Glutamatergic neuron (in vitro differentiated cells): ENCODE data around the gene ACTR1A. TPM values are rescaled to one million over a fixed set of nuclear protein-coding genes. Genes with fewer than 3 reads are reported as not detected.

Source experiments
- DNase-seq: peaks from one replicate; pipeline ENCODE4 v3.0.0; 2022
- H3K27ac Mint-ChIP-seq: one replicate; pipeline ENCODE4 v1.8.0; 2020; ENCODE audit warnings: mild to moderate bottlenecking, mixed read lengths, inconsistent platforms; ENCODE audit not compliant: unreplicated experiment
- H3K27me3 Mint-ChIP-seq: one replicate; pipeline ENCODE4 v1.8.0; 2020; ENCODE audit warnings: mild to moderate bottlenecking, moderate library complexity, mixed read lengths, inconsistent platforms; ENCODE audit not compliant: unreplicated experiment
- H3K36me3 Mint-ChIP-seq: one replicate; pipeline ENCODE4 v1.8.0; 2020; ENCODE audit warnings: mild to moderate bottlenecking, mixed read lengths, inconsistent platforms; ENCODE audit not compliant: unreplicated experiment
- H3K4me1 Mint-ChIP-seq: one replicate; pipeline ENCODE4 v1.8.0; 2020; ENCODE audit warnings: mild to moderate bottlenecking, low read depth, mixed read lengths, inconsistent platforms; ENCODE audit not compliant: unreplicated experiment
- H3K4me3 Mint-ChIP-seq: one replicate; pipeline ENCODE4 v1.8.0; 2020; ENCODE audit warnings: mild to moderate bottlenecking, mixed read lengths, inconsistent platforms; ENCODE audit not compliant: unreplicated experiment
- H3K9me3 Mint-ChIP-seq: one replicate; pipeline ENCODE4 v1.8.0; 2020; ENCODE audit warnings: mild to moderate bottlenecking, moderate library complexity, mixed read lengths, inconsistent platforms; ENCODE audit not compliant: unreplicated experiment
- total RNA-seq: library from RNA; stranded (reverse); fragmentation: NEBNext Ultra II Directional; extraction: Animal tissue kit (Norgen Biotek cat#: 25700); gene quantifications from one replicate; pipeline ENCODE4 v1.2.1, GENCODE V29; 2021; ENCODE audit not compliant: unreplicated experiment
- TF ChIP-seq, protein P1 (sequence below): fragments of 200-600 bp; sonication (generic); IDR thresholded peaks from one replicate; pipeline ENCODE4 v1.5.0; 2021; ENCODE audit not compliant: partially characterized antibody, unreplicated experiment

Gene ACTR1A
- total RNA-seq, 1 donor from 2014 or later = 250 TPM

DNA sequence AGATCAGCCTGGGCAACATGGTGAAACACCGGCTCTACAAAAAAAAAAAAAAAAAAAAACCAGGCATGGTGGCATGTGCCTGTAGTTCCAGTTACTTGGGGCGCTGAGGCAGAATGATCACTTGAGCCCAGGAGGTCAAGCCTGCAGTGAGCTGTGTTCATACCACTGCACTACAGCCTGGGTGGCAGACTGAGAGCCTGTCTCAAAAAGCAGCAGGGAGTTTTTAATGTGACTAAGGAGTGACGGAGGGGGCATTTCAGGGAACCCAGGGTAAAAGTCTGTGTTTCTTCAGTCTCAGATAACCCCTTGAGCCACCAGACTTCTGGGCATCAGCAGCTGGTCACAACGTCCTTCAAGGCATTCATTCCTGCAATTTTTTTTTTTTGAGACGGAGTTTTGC, 49.0 kb downstream of the ACTR1A start:
- H3K36me3 Mint-ChIP-seq = no peaks in the 10 kb centered on the region
- TF ChIP-seq, protein P1, sequence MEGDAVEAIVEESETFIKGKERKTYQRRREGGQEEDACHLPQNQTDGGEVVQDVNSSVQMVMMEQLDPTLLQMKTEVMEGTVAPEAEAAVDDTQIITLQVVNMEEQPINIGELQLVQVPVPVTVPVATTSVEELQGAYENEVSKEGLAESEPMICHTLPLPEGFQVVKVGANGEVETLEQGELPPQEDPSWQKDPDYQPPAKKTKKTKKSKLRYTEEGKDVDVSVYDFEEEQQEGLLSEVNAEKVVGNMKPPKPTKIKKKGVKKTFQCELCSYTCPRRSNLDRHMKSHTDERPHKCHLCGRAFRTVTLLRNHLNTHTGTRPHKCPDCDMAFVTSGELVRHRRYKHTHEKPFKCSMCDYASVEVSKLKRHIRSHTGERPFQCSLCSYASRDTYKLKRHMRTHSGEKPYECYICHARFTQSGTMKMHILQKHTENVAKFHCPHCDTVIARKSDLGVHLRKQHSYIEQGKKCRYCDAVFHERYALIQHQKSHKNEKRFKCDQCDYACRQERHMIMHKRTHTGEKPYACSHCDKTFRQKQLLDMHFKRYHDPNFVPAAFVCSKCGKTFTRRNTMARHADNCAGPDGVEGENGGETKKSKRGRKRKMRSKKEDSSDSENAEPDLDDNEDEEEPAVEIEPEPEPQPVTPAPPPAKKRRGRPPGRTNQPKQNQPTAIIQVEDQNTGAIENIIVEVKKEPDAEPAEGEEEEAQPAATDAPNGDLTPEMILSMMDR = no peak
- H3K4me3 Mint-ChIP-seq = no peak overlapping the region
- H3K4me1 Mint-ChIP-seq = peaks cover 8% of the 10 kb centered on the region
- H3K27me3 Mint-ChIP-seq = peaks cover 3% of the 10 kb centered on the region
- no peak for DNase-seq
- peaks cover 8% of the 10 kb centered on the region for H3K9me3 Mint-ChIP-seq
- no peak overlapping the region for H3K27ac Mint-ChIP-seq

DNA sequence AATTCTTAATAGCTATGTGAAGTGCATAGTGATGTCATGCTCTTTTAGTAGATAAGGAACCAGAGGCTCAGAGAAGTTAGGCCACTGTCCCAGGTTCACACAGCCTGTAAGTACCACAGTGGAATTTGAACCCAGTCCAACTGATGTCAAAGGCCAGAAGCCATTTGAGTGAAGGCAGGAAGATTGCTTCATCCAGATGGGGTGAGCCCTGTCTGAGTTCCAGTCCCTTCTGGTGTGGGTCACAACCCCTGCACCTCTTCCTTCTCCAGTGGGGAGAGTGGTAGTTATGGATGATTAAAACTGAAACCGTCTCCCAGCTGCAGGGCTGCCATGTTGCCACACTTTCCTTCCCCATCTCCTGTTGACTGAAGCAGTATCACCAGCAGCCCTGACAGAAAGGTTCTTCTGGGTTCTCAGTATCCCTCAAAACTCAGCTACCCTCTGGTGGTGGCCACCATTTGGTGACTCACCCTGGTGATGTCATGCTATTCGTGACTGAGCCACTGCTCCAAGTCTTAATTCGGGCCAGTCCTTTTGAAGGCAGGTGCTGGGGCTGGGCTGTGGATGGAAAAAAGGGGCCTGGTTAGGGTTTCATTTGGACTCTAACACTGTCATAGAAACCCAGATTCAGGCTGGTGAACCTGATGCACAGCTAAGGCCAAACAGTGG, 49.7 kb downstream of the ACTR1A start:
- TF ChIP-seq, protein P1 = no peak
- Mint-ChIP-seq H3K4me1 (peaks cover 8% of the 10 kb centered on the region), H3K27ac (peak overlapping the region; percentile 34), H3K27me3 (peaks cover 3% of the 10 kb centered on the region), H3K4me3 (no peak overlapping the region), H3K9me3 (peaks cover 8% of the 10 kb centered on the region), H3K36me3 (no peaks in the 10 kb centered on the region)
- no peak for DNase-seq

DNA sequence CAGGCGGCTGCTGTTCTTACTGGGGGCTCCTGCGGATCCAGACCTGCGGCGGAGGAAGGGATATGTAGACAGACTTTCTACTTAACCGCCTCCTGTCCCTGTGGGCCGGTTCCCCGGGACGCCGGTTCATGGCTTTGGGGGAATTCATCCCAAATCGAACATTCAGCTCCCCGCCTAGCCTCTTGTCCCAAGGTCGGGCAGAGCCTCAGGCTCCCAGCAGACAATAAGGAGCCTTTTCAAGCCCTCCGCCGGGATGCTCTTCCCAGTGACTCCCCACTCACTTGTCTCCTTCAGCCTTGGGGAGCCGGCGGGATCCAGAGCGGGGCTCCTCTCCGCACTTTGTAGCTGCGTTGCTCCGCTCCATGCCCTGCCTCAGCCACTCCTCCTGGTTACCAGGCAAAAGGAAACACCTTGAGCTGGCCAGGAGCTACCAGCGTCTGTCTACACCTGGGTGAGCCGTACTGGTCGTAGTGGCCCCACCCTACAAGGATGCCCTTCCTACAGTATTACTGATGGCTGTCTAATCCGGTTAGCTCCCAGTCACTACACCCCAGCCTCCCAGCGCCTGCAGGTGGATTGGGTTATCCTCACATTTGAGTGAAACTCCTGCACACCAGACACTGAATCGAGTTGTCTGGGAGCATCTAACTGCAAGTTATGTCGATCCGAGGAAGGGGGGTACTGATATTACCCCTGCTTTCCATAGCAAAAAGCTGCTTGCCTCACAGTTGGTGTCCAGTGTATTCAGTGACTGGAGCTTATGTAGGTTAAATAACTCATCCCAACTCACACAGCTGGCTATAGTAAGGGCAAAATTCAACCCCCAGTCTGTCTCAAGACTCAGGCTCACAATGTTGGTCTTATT, 51.2 kb downstream of the ACTR1A start, which contains the start of gene C10orf95:
C10orf95 (minus strand) TSS at position 439 of the 865 bp plus-strand sequence. CDS start 450 bp downstream, outside the sequence.
- TF ChIP-seq, protein P1 = no peak
- Mint-ChIP-seq H3K27ac (no peak within 1 kb of the TSS), H3K4me3 (peak within 1 kb of the TSS; percentile 78), H3K9me3 (peaks cover 8% of the 10 kb centered on the region), H3K4me1 (peaks cover 8% of the 10 kb centered on the region), H3K36me3 (no peaks in the 10 kb centered on the region), H3K27me3 (peaks cover 3% of the 10 kb centered on the region)
- DNase-seq = peak; percentile 35

DNA sequence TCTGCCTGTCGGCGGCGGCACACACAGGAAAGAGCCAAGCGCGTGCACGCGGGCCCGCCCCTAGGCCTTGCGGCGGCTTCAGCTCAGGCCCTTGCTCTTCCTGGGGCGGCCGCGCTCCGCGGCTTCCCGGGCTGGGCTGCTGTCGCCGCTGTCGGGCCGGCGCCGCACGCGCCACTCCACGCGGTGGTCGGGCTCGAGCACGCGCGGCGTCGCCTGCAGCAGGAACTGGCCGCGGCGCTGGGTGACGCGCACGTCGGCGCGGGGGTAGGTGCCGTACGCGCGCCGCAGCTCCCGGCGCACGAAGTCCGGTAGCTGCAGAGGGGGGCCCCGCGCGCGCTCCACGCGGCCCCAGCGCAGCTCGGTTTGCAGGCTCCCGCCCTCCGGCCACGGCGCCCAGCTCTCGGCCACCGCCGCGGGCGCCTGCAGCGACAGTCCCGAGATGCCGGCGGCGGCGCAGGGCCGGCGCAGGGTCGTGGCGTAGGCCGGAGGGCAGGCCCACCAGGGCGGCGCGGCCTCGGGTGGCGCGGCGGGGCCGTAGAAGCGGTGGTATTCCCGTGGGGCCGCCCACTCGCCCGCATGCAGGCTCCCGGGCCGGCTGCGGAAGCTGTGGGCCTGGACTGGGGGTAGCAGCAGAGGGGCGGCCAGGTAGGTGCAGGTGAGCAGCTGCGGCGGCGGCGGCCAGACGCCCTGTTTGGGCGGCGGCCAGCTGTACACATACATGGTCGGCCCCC, 52.0 kb downstream of the ACTR1A start:
- TF ChIP-seq, protein P1 = no peak
- H3K9me3 Mint-ChIP-seq = peaks cover 8% of the 10 kb centered on the region
- peak; percentile 75 for DNase-seq
- peaks cover 3% of the 10 kb centered on the region for H3K27me3 Mint-ChIP-seq
- no peaks in the 10 kb centered on the region for H3K36me3 Mint-ChIP-seq
- peak overlapping the region; percentile 76 for H3K27ac Mint-ChIP-seq
- peak overlapping the region; percentile 94 for H3K4me3 Mint-ChIP-seq
- peaks cover 6% of the 10 kb centered on the region for H3K4me1 Mint-ChIP-seq
